ENCODE results near the gene RBM15B. TPM values are rescaled to one million over a fixed set of nuclear protein-coding genes. Genes with fewer than 3 reads are reported as not detected.
A peak's percentile ranks its signal among the peaks of the same experiment; 100 is the strongest.

Gene RBM15B
- total RNA-seq, 1 experiment from 2014 or later: 33.7 TPM

GRCh38 chr3:51371943-51372557 is 19.0 kb upstream of the RBM15B start:
- peaks cover 30% of the 10 kb centered on the region for H3K27me3 Mint-ChIP-seq (ENCODE audit: insufficient read depth, unreplicated experiment)
- Histone ChIP-seq H3K36me3 (ENCODE audit: control insufficient read depth, insufficient read depth, low read length) (no peaks in the 10 kb centered on the region), H3K4me1 (no peaks in the 10 kb centered on the region), H3K9me3 (no peaks in the 10 kb centered on the region), H3K4me3 (ENCODE audit: low read depth, low read length) (no peak overlapping the region), H3K27me3 (replicated peaks; ENCODE audit: control insufficient read depth, insufficient read depth, low read length) (no peaks in the 10 kb centered on the region)
- no peaks in the 10 kb centered on the region for H3K36me3 Mint-ChIP-seq (ENCODE audit: insufficient read depth, unreplicated experiment)
- H3K4me1 Mint-ChIP-seq (ENCODE audit: low read depth, unreplicated experiment): no peaks in the 10 kb centered on the region
- H3K4me3 Mint-ChIP-seq (ENCODE audit: unreplicated experiment): no peak overlapping the region
- H3K9me3 Mint-ChIP-seq (ENCODE audit: unreplicated experiment): no peaks in the 10 kb centered on the region
- POLR2A ChIA-PET: no interaction called here
- intact Hi-C loops (cut with micrococcal nuclease; ENCODE audit: unreplicated experiment): loop anchor here (1.0 to 2.0 kb wide), 4 partner anchors 103 to 756 kb away; no protein-coding TSS in a partner anchor
- TF ChIP-seq, protein P1, sequence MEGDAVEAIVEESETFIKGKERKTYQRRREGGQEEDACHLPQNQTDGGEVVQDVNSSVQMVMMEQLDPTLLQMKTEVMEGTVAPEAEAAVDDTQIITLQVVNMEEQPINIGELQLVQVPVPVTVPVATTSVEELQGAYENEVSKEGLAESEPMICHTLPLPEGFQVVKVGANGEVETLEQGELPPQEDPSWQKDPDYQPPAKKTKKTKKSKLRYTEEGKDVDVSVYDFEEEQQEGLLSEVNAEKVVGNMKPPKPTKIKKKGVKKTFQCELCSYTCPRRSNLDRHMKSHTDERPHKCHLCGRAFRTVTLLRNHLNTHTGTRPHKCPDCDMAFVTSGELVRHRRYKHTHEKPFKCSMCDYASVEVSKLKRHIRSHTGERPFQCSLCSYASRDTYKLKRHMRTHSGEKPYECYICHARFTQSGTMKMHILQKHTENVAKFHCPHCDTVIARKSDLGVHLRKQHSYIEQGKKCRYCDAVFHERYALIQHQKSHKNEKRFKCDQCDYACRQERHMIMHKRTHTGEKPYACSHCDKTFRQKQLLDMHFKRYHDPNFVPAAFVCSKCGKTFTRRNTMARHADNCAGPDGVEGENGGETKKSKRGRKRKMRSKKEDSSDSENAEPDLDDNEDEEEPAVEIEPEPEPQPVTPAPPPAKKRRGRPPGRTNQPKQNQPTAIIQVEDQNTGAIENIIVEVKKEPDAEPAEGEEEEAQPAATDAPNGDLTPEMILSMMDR (IDR thresholded peaks at IDR 0.05; ENCODE audit: insufficient read depth in 1 of 2, low read depth in 1 of 2, low read length in 1 of 2, severe bottlenecking in 1 of 2, unreplicated experiment in 1 of 2): peak; percentile 64 to 70
- no TSS peak for BruUV-seq (replicated peaks)
- CTCF ChIA-PET: interaction anchor here (0.5 to 3.5 kb wide), 8 partner anchors 17 to 1025 kb away, joined by 3 to 41 read pairs (median 4); partner anchors contain the start of genes CISH and MAPKAPK3
- no peak overlapping the region for H3K27ac Mint-ChIP-seq (ENCODE audit: unreplicated experiment)
- peak; percentile 56 to 70 for DNase-seq

- no peaks in the 10 kb centered on the region for H3K4me1 Mint-ChIP-seq (ENCODE audit: low read depth, unreplicated experiment)
- H3K4me3 ChIP-seq (ENCODE audit: low read depth, low read length): no peak overlapping the region
- ChIA-PET CTCF (no interaction called here), POLR2A (no interaction called here)
- intact Hi-C loops (cut with micrococcal nuclease; ENCODE audit: unreplicated experiment): loop anchor here (2.0 kb wide), 2 partner anchors 105 to 403 kb away; no protein-coding TSS in a partner anchor
- H3K27ac Mint-ChIP-seq (ENCODE audit: unreplicated experiment): no peak overlapping the region
- H3K36me3 Mint-ChIP-seq (ENCODE audit: insufficient read depth, unreplicated experiment): no peaks in the 10 kb centered on the region
- H3K27me3 ChIP-seq (replicated peaks; ENCODE audit: control insufficient read depth, insufficient read depth, low read length): no peaks in the 10 kb centered on the region
- DNase-seq: peak in 1 of 2 experiments; percentile 15
- no peaks in the 10 kb centered on the region for H3K36me3 ChIP-seq (ENCODE audit: control insufficient read depth, insufficient read depth, low read length)
- BruUV-seq (replicated peaks): no TSS peak
- no peaks in the 10 kb centered on the region for H3K9me3 Mint-ChIP-seq (ENCODE audit: unreplicated experiment)
- TF ChIP-seq, protein P1 (IDR thresholded peaks at IDR 0.05; ENCODE audit: insufficient read depth in 1 of 2, low read depth in 1 of 2, low read length in 1 of 2, severe bottlenecking in 1 of 2, unreplicated experiment in 1 of 2): no peak
- no peaks in the 10 kb centered on the region for H3K9me3 ChIP-seq
- peaks cover 24% of the 10 kb centered on the region for H3K27me3 Mint-ChIP-seq (ENCODE audit: insufficient read depth, unreplicated experiment)
- no peaks in the 10 kb centered on the region for H3K4me1 ChIP-seq
- no peak overlapping the region for H3K4me3 Mint-ChIP-seq (ENCODE audit: unreplicated experiment)
Measured at GRCh38 chr3:51373658-51374421, 17.2 kb upstream of the RBM15B start.

DNA sequence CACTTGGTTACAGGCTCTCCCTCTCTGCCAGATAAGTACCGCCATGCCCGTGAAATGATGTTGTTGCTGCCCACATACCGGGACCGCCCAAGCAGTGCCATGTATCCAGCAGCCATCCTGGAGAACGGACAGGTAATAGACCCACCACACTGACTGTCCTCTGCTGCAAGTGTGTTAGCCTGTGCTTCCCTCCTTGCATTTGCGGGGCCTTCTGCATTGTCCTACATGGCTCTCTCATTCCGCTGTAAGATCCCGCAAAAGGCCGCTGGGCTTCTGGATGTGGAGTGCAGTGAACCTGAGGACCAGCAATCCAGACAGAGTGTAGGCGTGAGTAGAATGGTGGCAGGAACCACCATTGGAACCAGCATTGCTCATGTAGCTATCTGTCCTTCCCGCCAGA is 16.6 kb upstream of the RBM15B start:
- Histone ChIP-seq H3K9me3 (no peaks in the 10 kb centered on the region), H3K4me1 (no peaks in the 10 kb centered on the region), H3K4me3 (ENCODE audit: low read depth, low read length) (no peak overlapping the region), H3K27me3 (replicated peaks; ENCODE audit: control insufficient read depth, insufficient read depth, low read length) (no peaks in the 10 kb centered on the region), H3K36me3 (ENCODE audit: control insufficient read depth, insufficient read depth, low read length) (no peaks in the 10 kb centered on the region)
- no peaks in the 10 kb centered on the region for H3K4me1 Mint-ChIP-seq (ENCODE audit: low read depth, unreplicated experiment)
- no peak overlapping the region for H3K4me3 Mint-ChIP-seq (ENCODE audit: unreplicated experiment)
- H3K9me3 Mint-ChIP-seq (ENCODE audit: unreplicated experiment): no peaks in the 10 kb centered on the region
- intact Hi-C loops (cut with micrococcal nuclease; ENCODE audit: unreplicated experiment): no loop called here
- peak in 1 of 2 experiments; percentile 12 for DNase-seq
- no peak overlapping the region for H3K27ac Mint-ChIP-seq (ENCODE audit: unreplicated experiment)
- BruUV-seq (replicated peaks): no TSS peak
- TF ChIP-seq, protein P1 (IDR thresholded peaks at IDR 0.05; ENCODE audit: insufficient read depth in 1 of 2, low read depth in 1 of 2, low read length in 1 of 2, severe bottlenecking in 1 of 2, unreplicated experiment in 1 of 2): no peak
- H3K27me3 Mint-ChIP-seq (ENCODE audit: insufficient read depth, unreplicated experiment): peaks cover 22% of the 10 kb centered on the region
- H3K36me3 Mint-ChIP-seq (ENCODE audit: insufficient read depth, unreplicated experiment): no peaks in the 10 kb centered on the region
- ChIA-PET CTCF (no interaction called here), POLR2A (no interaction called here)
